GM23248 (cell line): Measurements from ENCODE around the gene GPR55.

Source experiments
- EZH2 ChIP-seq: fragments of 200-600 bp; sonication (generic); IDR thresholded peaks from 2 replicates; pipeline ENCODE4 v1.6.1; 2018; ENCODE audit warnings: antibody characterized with exemption, mild to moderate bottlenecking; ENCODE audit not compliant: insufficient read depth, poor library complexity, severe bottlenecking
- EZH2phosphoT487 ChIP-seq: fragments of 200-600 bp; sonication (generic); IDR thresholded peaks from 2 replicates; pipeline ENCODE4 v1.6.1; 2018; ENCODE audit warnings: antibody characterized with exemption, moderate library complexity, mild to moderate bottlenecking, low read depth; ENCODE audit not compliant: insufficient read depth

GRCh38 chr2:230886206-230886605, 38.8 kb downstream of the GPR55 start:
- no peak for TF ChIP-seq EZH2phosphoT487
- TF ChIP-seq EZH2 = no peak
